Gastrocnemius medialis (tissue), 4 donors: Measurements from ENCODE around the gene SCD. TPM values are rescaled to one million over a fixed set of nuclear protein-coding genes. Genes with fewer than 3 reads are reported as not detected.

Experiments
- total RNA-seq, 4 donors: library from RNA; depleted of rRNA; stranded (reverse); fragments of >200 nt; gene quantifications; one replicate each; pipeline versions ENCODE4 v1.1.0 to v1.2.3, GENCODE V29; 2016

The SCD gene
- total RNA-seq, 4 donors from 2014 or later: 1.1 to 1.9 (median 1.6) TPM

Other genes with a start within 250 kb of the SCD start
- 1 to 10 TPM; 5.3 to 8.5 (median 7.3) TPM for gene ERLIN1, start 161.2 kb upstream of the SCD start, total RNA-seq
- 10 to 100 TPM; 19.4 to 31.4 (median 23.5) TPM for gene CHUK, start 117.6 kb upstream of the SCD start, total RNA-seq
- 10 to 100 TPM; 11.6 to 13.8 (median 13.0) TPM for gene CWF19L1, start 79.6 kb upstream of the SCD start, total RNA-seq
- gene BLOC1S2, start 60.6 kb upstream of the SCD start, total RNA-seq: 100 to 1,000 TPM in 1 of 4 donors, 10 to 100 TPM in 3; 60.4 to 114 (median 75.1) TPM
- gene PKD2L1, start 17.0 kb upstream of the SCD start, total RNA-seq: not detected
- gene WNT8B, start 115.8 kb downstream of the SCD start, total RNA-seq: not detected
- 1 to 10 TPM; 1.7 to 3.8 (median 2.1) TPM for gene SEC31B, start 172.6 kb downstream of the SCD start, total RNA-seq
- 100 to 1,000 TPM; 170 to 229 (median 219) TPM for gene NDUFB8, start 182.6 kb downstream of the SCD start, total RNA-seq
- 10 to 100 TPM; 21.6 to 25.7 (median 24.0) TPM for gene HIF1AN, start 188.7 kb downstream of the SCD start, total RNA-seq